GM10248 (cell line): ENCODE results near the gene ZNF652.
A peak's percentile ranks its signal among the peaks of the same experiment; 100 is the strongest.

Experiments used
- CTCF ChIA-PET: fragments of 300-600 bp; sonication (Branson Sonifier 250); formaldehyde crosslinking; extraction: SDS; loops from one replicate; lab custom pipeline; 2021; ENCODE audit warnings: antibody characterized with exemption; lab: Yijun Ruan, JAX
- POLR2A ChIA-PET: fragments of 350-650 bp; sonication (Branson Sonifier 250); formaldehyde crosslinking; extraction: SDS; loops from one replicate; lab custom pipeline; 2020; ENCODE audit warnings: antibody characterized with exemption; lab: Yijun Ruan, JAX
- DNase-seq: peaks from one replicate; pipeline ENCODE4 v3.0.0; 2012; ENCODE audit errors: extremely low spot score
- CTCF ChIP-seq: IDR thresholded peaks from 2 replicates; pipeline ENCODE4 v1.5.1; 2012; ENCODE audit warnings: mild to moderate bottlenecking, low read depth; ENCODE audit errors: extremely low read depth, missing control alignments, control extremely low read depth

The ZNF652 gene

DNA sequence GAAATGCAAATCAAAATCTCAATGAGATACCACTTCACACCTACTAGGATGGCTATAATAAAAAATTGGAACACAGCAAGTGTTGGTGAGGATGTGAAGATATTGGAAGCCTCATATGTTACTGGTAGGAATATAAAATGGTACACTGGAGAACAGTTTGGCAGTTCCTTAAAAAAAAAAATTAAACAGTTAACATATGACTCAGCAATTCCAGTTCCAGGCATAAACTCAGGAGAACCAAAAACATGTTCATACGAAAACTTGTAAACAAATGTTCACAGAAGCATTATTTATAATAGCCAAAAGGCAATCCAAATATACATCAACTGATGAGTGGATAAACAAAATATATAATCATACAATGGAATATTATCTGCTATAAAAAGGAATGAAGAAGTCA, 28.2 kb downstream of the ZNF652 start:
- ChIA-PET POLR2A (no interaction called here), CTCF (no interaction called here)
- no peak for DNase-seq
- no peak for TF ChIP-seq CTCF

- CTCF ChIA-PET, result interaction anchor here (1.7 to 3.3 kb wide), 3 partner anchors 10 to 40 kb away, joined by 4 to 13 read pairs (median 5); no protein-coding TSS in a partner anchor
- DNase-seq, result peak; percentile 24
- POLR2A ChIA-PET, result no interaction called here
- no peak for TF ChIP-seq CTCF
These were observed 33.9 kb downstream of the ZNF652 start for GRCh38 chr17:49327835-49328784.

GRCh38 chr17:49325980-49326379, 36.1 kb downstream of the ZNF652 start:
- ChIA-PET POLR2A (interaction anchor here (0.6 kb wide), 1 partner anchor 15 kb away, joined by 7 read pairs; no protein-coding TSS in a partner anchor), CTCF (interaction anchor here (2.2 to 3.6 kb wide), 2 partner anchors 10 to 230 kb away, joined by 5 to 13 read pairs; no protein-coding TSS in a partner anchor)
- DNase-seq, result no peak
- TF ChIP-seq CTCF, result no peak

GRCh38 chr17:49318435-49318965, 43.5 kb downstream of the ZNF652 start:
- DNase-seq, result no peak
- CTCF ChIA-PET, result interaction anchor here (0.8 to 5.5 kb wide), 7 partner anchors 10 to 80 kb away, joined by 3 to 71 read pairs (median 5); no protein-coding TSS in a partner anchor
- TF ChIP-seq CTCF, result no peak
- POLR2A ChIA-PET, result no interaction called here

- no peak for DNase-seq
- CTCF ChIA-PET, result interaction anchor here (1.0 to 5.5 kb wide), 17 partner anchors 8 to 239 kb away, joined by 3 to 71 read pairs (median 7); no protein-coding TSS in a partner anchor
- POLR2A ChIA-PET, result no interaction called here
- TF ChIP-seq CTCF, result no peak
These were observed 45.0 kb downstream of the ZNF652 start for GRCh38 chr17:49316889-49317675.

- no peak for DNase-seq
- ChIA-PET POLR2A (no interaction called here), CTCF (interaction anchor here (1.0 to 5.5 kb wide), 22 partner anchors 8 to 240 kb away, joined by 3 to 71 read pairs (median 6); partner anchors contain the start of gene PHB1)
- TF ChIP-seq CTCF, result no peak
These were observed 45.8 kb downstream of the ZNF652 start for GRCh38 chr17:49316258-49316570.
